SKM-1 treated with dmso at 0.1 percent for 144 hours (cell line): Measurements from ENCODE around the gene PDE6B.
"Not testable (repeated sequence)": the region's sequence is repeated elsewhere in the genome, so short reads cannot be mapped to it uniquely, and the experiment has no call there.

ENCODE experiments used
- DNase-seq: peaks from one replicate; lab custom pipeline; 2025; ENCODE audit not compliant: unreplicated experiment; lab: John Stamatoyannopoulos, UW

Gene PDE6B

GRCh38 chr4:704198-704891 is 79.0 kb downstream of the PDE6B start:
- DNase-seq: no peak

- DNase-seq: no peak
Observed at GRCh38 chr4:704971-705277, 79.6 kb downstream of the PDE6B start.

GRCh38 chr4:705278-706082 is 80.1 kb downstream of the PDE6B start, which contains the start of gene PCGF3:
Gene PCGF3, plus strand, starts transcription at chr4:705832. Its CDS starts 27,849 bp downstream, at chr4:733681.
- peak; percentile 96 for DNase-seq

- not testable (repeated sequence) for DNase-seq
Observed at GRCh38 chr4:706083-706633, 80.8 kb downstream of the PDE6B start.

- no peak for DNase-seq
Observed at GRCh38 chr4:706834-707598, 81.6 kb downstream of the PDE6B start.

- no peak for DNase-seq
Observed at GRCh38 chr4:707929-708630, 82.7 kb downstream of the PDE6B start.

DNA sequence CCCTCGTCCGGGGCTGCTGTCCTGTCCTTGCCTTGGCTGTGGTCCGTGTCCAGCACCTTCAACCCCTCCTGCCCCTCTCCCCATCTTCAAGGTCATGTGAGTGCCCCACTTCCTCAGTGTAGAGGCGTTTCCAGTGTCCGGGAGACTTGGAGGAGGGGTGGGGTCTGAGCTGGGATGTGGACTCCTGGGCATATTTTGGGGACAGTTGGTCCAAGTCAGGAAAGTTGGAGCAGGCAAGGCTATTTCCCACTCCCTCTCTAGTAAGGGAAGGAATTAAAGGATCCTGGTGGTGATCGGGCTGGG is 83.2 kb downstream of the PDE6B start:
- no peak for DNase-seq

- DNase-seq: no peak
Observed at GRCh38 chr4:709348-709747, 84.0 kb downstream of the PDE6B start.

DNA sequence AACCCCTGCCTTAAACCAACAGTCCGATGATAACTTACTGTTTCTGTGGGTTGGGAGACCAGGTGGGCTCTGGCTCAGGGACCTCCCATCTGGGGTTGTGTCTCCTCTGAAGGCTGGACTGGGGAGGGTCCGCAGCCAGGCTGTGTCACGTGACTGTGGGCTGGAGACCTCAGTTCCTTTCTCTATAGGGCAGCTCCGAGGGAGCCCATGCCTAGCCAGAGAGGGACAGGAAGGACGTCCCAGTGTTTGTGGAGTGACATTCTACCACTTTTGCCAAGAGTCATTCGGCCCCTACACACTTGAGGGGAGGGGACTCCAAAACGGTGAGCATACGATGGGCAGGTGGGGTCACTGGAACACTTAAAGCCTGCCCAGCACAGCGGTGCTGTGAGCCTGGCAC is 84.7 kb downstream of the PDE6B start:
- no peak for DNase-seq

- no peak for DNase-seq
Observed at GRCh38 chr4:710916-711315, 85.5 kb downstream of the PDE6B start.

- DNase-seq: no peak
Observed at GRCh38 chr4:712093-712492, 86.7 kb downstream of the PDE6B start.

DNA sequence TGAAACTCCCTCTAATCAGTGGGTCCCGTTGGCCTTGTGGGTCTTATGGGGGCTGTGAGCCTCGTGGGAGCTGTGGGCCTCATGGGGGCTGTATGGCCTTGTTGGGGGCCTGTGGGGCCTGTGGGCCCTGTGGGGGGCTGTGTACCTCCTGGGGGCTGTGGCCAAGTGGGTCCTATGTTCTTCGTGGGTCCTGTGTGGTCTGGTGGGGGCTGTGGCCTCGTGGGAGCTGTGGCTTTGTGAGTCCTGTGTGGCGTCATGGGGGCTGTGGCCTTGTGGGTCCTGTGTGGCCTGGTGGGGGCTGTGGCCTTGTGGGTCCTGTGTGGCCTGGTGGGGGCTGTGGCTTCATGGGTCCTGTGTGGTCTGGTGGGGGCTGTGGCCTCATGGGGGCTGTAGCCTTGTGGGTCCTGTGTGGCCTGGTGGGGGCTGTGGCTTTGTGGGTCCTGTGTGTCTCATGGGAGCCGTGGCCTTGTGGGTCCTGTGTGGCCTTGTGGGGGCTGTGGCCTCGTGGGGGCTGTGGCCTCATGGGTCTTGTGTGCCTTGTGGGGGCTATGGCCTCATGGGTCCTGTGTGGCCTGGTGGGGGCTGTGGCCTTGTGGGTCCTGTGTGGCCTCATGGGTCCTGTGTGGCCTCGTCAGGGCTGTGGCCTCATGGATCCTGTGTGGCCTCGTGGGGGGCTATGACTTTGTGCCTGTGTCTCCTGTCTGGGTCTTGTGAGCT is 87.7 kb downstream of the PDE6B start:
- no peak for DNase-seq

GRCh38 chr4:714087-714486 is 88.7 kb downstream of the PDE6B start:
- no peak for DNase-seq

DNA sequence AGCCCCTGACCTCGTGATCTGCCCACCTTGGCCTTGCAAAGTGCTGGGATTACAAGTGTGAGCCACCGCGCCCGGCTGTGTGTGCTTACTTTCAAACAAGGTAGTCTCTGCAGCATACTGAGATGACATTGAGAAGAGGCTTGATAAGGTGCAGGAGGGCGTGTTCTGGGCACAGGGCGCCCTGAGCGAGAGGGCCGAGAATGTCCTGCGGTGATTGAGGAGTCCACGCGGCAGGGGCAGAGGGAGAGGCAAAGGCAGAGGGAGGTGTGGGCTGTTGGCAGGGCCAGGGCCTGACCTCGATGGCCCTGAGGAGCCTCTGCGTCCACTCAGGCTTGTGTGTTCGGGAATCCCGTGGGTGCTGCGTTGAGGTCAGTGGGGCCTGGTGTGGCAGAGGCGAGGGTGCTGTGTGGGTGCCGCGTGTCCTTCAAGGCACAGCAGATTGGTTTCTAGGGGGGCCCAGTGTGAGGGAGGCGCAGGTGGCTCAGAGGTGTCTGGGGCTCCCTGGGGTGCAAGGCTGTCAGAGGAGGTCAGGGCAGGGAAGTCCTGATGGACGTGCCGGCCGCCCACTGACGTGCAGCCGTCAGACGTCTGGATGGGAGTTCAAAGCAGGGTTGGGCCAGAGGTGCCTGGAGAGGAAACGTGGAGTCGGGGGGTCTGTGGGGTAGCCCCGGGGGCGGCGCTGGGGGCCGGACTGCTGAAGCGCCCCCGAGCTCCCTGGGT is 92.4 kb downstream of the PDE6B start:
- no peak for DNase-seq

- DNase-seq: no peak
Observed at GRCh38 chr4:718460-718859, 93.1 kb downstream of the PDE6B start.
